Cardiac muscle cell (in vitro differentiated cells and primary cell): ENCODE results near the gene MRPS18B. TPM values are rescaled to one million over a fixed set of nuclear protein-coding genes. Genes with fewer than 3 reads are reported as not detected.
"Not testable (repeated sequence)": the region's sequence is repeated elsewhere in the genome, so short reads cannot be mapped to it uniquely, and the experiment has no call there.

Experiments used
- DNase-seq, 2 donors: peaks; one replicate each; pipeline versions ENCODE4 v3.0.0 to v3.0.0-alpha.2; 2010 to 2017; ENCODE audit warnings: low read depth in 1 of 2, low spot score in 1 of 2
- H3K27ac ChIP-seq: fragments of 200-600 bp; sonication (generic); 2 replicates; pipeline ENCODE4 v1.5.1; 2016
- H3K27me3 ChIP-seq: fragments of 200-600 bp; sonication (generic); 2 replicates; pipeline ENCODE4 v1.6.0; 2016; ENCODE audit warnings: control low read depth
- H3K36me3 ChIP-seq: fragments of 200-600 bp; sonication (generic); 2 replicates; pipeline ENCODE4 v1.5.1; 2016; ENCODE audit warnings: control low read depth
- H3K4me1 ChIP-seq: fragments of 200-600 bp; sonication (generic); 2 replicates; pipeline ENCODE4 v1.8.1; 2017; ENCODE audit warnings: low read depth, mild to moderate bottlenecking, mixed run types
- H3K4me3 ChIP-seq: fragments of 200-600 bp; sonication (generic); 2 replicates; pipeline ENCODE4 v1.5.1; 2016; ENCODE audit warnings: mild to moderate bottlenecking
- H3K9me3 ChIP-seq: fragments of 200-600 bp; sonication (generic); 2 replicates; pipeline ENCODE4 v1.5.1; 2017; ENCODE audit warnings: low read depth, mild to moderate bottlenecking, control low read depth
- CTCF ChIP-seq: IDR thresholded peaks from 2 replicates; pipeline ENCODE4 v1.5.1; 2012; ENCODE audit warnings: low read depth, mild to moderate bottlenecking, low read length
- polyA plus RNA-seq: library from polyadenylated mRNA; unstranded; fragments of >200 nt; fragmentation: Nextera tagmentation; extraction: Ambion mirVana; gene quantifications from 2 replicates; pipeline ENCODE4 v1.2.1, GENCODE V29; 2016
- total RNA-seq: library from RNA; depleted of rRNA; stranded (reverse); fragments of >200 nt; gene quantifications from 2 replicates; pipeline ENCODE4 v1.2.3, GENCODE V29; 2016

MRPS18B gene
- total and polyA plus RNA-seq, 2 experiments from 2014 or later: 58.2 to 107 TPM

GRCh38 chr6:30654798-30655742, 37.4 kb downstream of the MRPS18B start:
- Histone ChIP-seq H3K4me3 (no peak overlapping the region), H3K4me1 (no peaks in the 10 kb centered on the region), H3K27me3 (no peaks in the 10 kb centered on the region), H3K36me3 (peaks cover 70% of the 10 kb centered on the region), H3K27ac (no peak overlapping the region), H3K9me3 (no peaks in the 10 kb centered on the region)
- no peak for TF ChIP-seq CTCF
- no peak for DNase-seq

GRCh38 chr6:30655743-30656094, 38.1 kb downstream of the MRPS18B start:
- TF ChIP-seq CTCF: no peak
- H3K9me3 ChIP-seq: no peaks in the 10 kb centered on the region
- no peaks in the 10 kb centered on the region for H3K27me3 ChIP-seq
- no peak overlapping the region for H3K27ac ChIP-seq
- peaks cover 70% of the 10 kb centered on the region for H3K36me3 ChIP-seq
- DNase-seq: no peak
- no peak overlapping the region for H3K4me3 ChIP-seq
- no peaks in the 10 kb centered on the region for H3K4me1 ChIP-seq

GRCh38 chr6:30656513-30656912, 38.9 kb downstream of the MRPS18B start:
- no peak for TF ChIP-seq CTCF
- no peak overlapping the region for H3K27ac ChIP-seq
- H3K36me3 ChIP-seq: peaks cover 73% of the 10 kb centered on the region
- H3K9me3 ChIP-seq: no peaks in the 10 kb centered on the region
- no peaks in the 10 kb centered on the region for H3K27me3 ChIP-seq
- no peak overlapping the region for H3K4me3 ChIP-seq
- DNase-seq: no peak
- no peaks in the 10 kb centered on the region for H3K4me1 ChIP-seq

GRCh38 chr6:30657454-30657853, 39.8 kb downstream of the MRPS18B start:
- H3K27ac ChIP-seq: no peak overlapping the region
- DNase-seq: no peak
- no peaks in the 10 kb centered on the region for H3K27me3 ChIP-seq
- H3K4me3 ChIP-seq: no peak overlapping the region
- TF ChIP-seq CTCF: no peak
- peaks cover 71% of the 10 kb centered on the region for H3K36me3 ChIP-seq
- H3K4me1 ChIP-seq: no peaks in the 10 kb centered on the region
- H3K9me3 ChIP-seq: no peaks in the 10 kb centered on the region

- H3K4me1 ChIP-seq, H3K4me3 ChIP-seq, DNase-seq, H3K27ac ChIP-seq, H3K9me3 ChIP-seq, H3K27me3 ChIP-seq: not testable (repeated sequence)
- peaks cover 70% of the 10 kb centered on the region for H3K36me3 ChIP-seq
These were observed 40.3 kb downstream of the MRPS18B start for GRCh38 chr6:30657922-30658321.

- peaks cover 51% of the 10 kb centered on the region for H3K36me3 ChIP-seq
These were observed 47.5 kb downstream of the MRPS18B start for GRCh38 chr6:30664994-30665767.

GRCh38 chr6:30666300-30666699, 48.7 kb downstream of the MRPS18B start:
- not testable (repeated sequence) for DNase-seq, H3K4me1 ChIP-seq, H3K27ac ChIP-seq, H3K9me3 ChIP-seq, H3K27me3 ChIP-seq, H3K4me3 ChIP-seq
- peaks cover 51% of the 10 kb centered on the region for H3K36me3 ChIP-seq

More at GRCh38 chr6:30664994-30665767, 47.5 kb downstream of the MRPS18B start:
- no peak overlapping the region for H3K4me3 ChIP-seq
- TF ChIP-seq CTCF: no peak
- DNase-seq: no peak
- H3K4me1 ChIP-seq: no peaks in the 10 kb centered on the region
- H3K27me3 ChIP-seq: no peaks in the 10 kb centered on the region
- no peak overlapping the region for H3K27ac ChIP-seq
- no peaks in the 10 kb centered on the region for H3K9me3 ChIP-seq
